Uterus (tissue), 2 donors: Measurements from ENCODE around the gene SIGLEC15.

ENCODE experiments used
- CTCF ChIP-seq, 4 experiments: fragments of 200-600 bp in 2 of 4; fragments of 450-650 bp in 2 of 4; sonication (generic) in 2 of 4; IDR thresholded peaks; one replicate each; pipeline ENCODE4 v1.5.1; 2016 to 2019; ENCODE audit warnings: antibody characterized with exemption in 4 of 4, mild to moderate bottlenecking in 2 of 4, moderate library complexity in 1 of 4
- POLR2A ChIP-seq, 2 donors: fragments of 450-650 bp; IDR thresholded peaks; one replicate each; pipeline ENCODE4 v1.6.1; 2016; ENCODE audit warnings: antibody characterized with exemption in 2 of 2, mild to moderate bottlenecking in 1 of 2, moderate library complexity in 1 of 2

GRCh38 chr18:45802814-45803492, 22.5 kb upstream of the SIGLEC15 start:
- no peak for TF ChIP-seq POLR2A (IDR thresholded peaks at IDR 0.05)
- TF ChIP-seq CTCF (IDR thresholded peaks at IDR 0.05) = no peak
